IMR-90 (cell line): ENCODE data around the gene TOR4A. TPM values are rescaled to one million over a fixed set of nuclear protein-coding genes. Genes with fewer than 3 reads are reported as not detected.

Experiments used
- ATAC-seq: fragments of 200-7000 bp; cut with Tn5 transposase; 2 replicates; pipeline ENCODE4 v1.9.1; 2020; ENCODE audit warnings: low read depth, mild to moderate bottlenecking, moderate library complexity
- BruUV-seq: library from RNA; stranded (reverse); fragments of 400-500 nt; replicated peaks from 2 replicates; lab custom pipeline; 2021; lab: Mats Ljungman, UMichigan
- CTCF ChIA-PET: fragments of 300-600 bp; formaldehyde crosslinking; extraction: SDS; loops from one replicate; lab custom pipeline; 2021; ENCODE audit warnings: antibody characterized with exemption; lab: Yijun Ruan, JAX
- POLR2A ChIA-PET: fragments of 300-600 bp; sonication (Branson Sonifier 250); formaldehyde crosslinking; loops from one replicate; lab custom pipeline; 2022; ENCODE audit warnings: antibody characterized with exemption; ENCODE audit not compliant: unreplicated experiment; lab: Charles Lee
- DNase-seq: peaks from one replicate; pipeline ENCODE4 v3.0.0; 2013
- H2AFZ ChIP-seq: replicated peaks from 2 replicates; pipeline ENCODE3; 2013; ENCODE audit warnings: low read length, mild to moderate bottlenecking; ENCODE audit not compliant: poor library complexity
- H2AK5ac ChIP-seq: 2 replicates; pipeline ENCODE4 v1.6.1; 2013; ENCODE audit warnings: low read depth, low read length, inconsistent platforms
- H2AK9ac ChIP-seq: replicated peaks from 2 replicates; pipeline ENCODE3; 2013; ENCODE audit warnings: mild to moderate bottlenecking, low read depth, low read length, moderate library complexity; ENCODE audit not compliant: poor library complexity
- H2BK120ac ChIP-seq: 2 replicates; pipeline ENCODE4 v1.6.1; 2013; ENCODE audit warnings: low read depth, low read length, inconsistent platforms
- H2BK15ac ChIP-seq: 3 replicates; pipeline ENCODE4 v1.6.1; 2013; ENCODE audit warnings: low read depth, low read length, inconsistent platforms
- H2BK20ac ChIP-seq: 2 replicates; pipeline ENCODE4 v1.6.1; 2013; ENCODE audit warnings: low read depth, mild to moderate bottlenecking, inconsistent platforms, low read length, moderate library complexity
- H2BK5ac ChIP-seq: 2 replicates; pipeline ENCODE4 v1.6.1; 2013; ENCODE audit warnings: mild to moderate bottlenecking, low read depth, low read length, inconsistent platforms; ENCODE audit not compliant: poor library complexity, severe bottlenecking
- H3K14ac ChIP-seq: replicated peaks from 2 replicates; pipeline ENCODE4 v1.6.1; 2013; ENCODE audit warnings: low read depth, low read length, inconsistent platforms
- H3K18ac ChIP-seq: 2 replicates; pipeline ENCODE4 v1.6.1; 2013; ENCODE audit warnings: low read depth, low read length, control low read depth
- H3K23ac ChIP-seq: 2 replicates; pipeline ENCODE4 v1.6.1; 2013; ENCODE audit warnings: low read depth, low read length, inconsistent platforms
- H3K27ac ChIP-seq: 2 replicates; pipeline ENCODE4 v1.5.1; 2013; ENCODE audit warnings: mild to moderate bottlenecking, control low read depth, low read length; ENCODE audit not compliant: insufficient read depth
- H3K27me3 ChIP-seq: 2 replicates; pipeline ENCODE4 v1.6.1; 2013; ENCODE audit warnings: low read length; ENCODE audit not compliant: control insufficient read depth, insufficient read depth
- H3K36me3 ChIP-seq: 2 replicates; pipeline ENCODE4 v1.6.1; 2013; ENCODE audit warnings: low read length, mixed read lengths; ENCODE audit not compliant: control insufficient read depth, insufficient read depth
- H3K4ac ChIP-seq: 2 replicates; pipeline ENCODE4 v1.6.1; 2013; ENCODE audit warnings: low read depth, low read length, inconsistent platforms
- H3K4me1 ChIP-seq: 2 replicates; pipeline ENCODE4 v1.6.1; 2013; ENCODE audit warnings: low read length, mixed read lengths; ENCODE audit not compliant: control insufficient read depth, insufficient read depth
- H3K4me2 ChIP-seq: 2 replicates; pipeline ENCODE4 v1.6.1; 2013; ENCODE audit warnings: low read depth, mild to moderate bottlenecking, control low read depth, low read length, moderate library complexity
- H3K4me3 ChIP-seq: 2 replicates; pipeline ENCODE4 v1.5.1; 2013; ENCODE audit warnings: low read depth, mild to moderate bottlenecking, control low read depth, low read length, moderate library complexity; ENCODE audit not compliant: insufficient read depth
- H3K56ac ChIP-seq: 2 replicates; pipeline ENCODE4 v1.6.1; 2013; ENCODE audit warnings: low read length, inconsistent platforms; ENCODE audit not compliant: insufficient read depth; ENCODE audit errors: extremely low read depth
- H3K79me1 ChIP-seq, 2 experiments: 2 replicates each; pipeline ENCODE4 v1.6.1; 2013; ENCODE audit warnings: low read length in 2 of 2, inconsistent platforms in 1 of 2, low read depth in 1 of 2
- H3K9ac ChIP-seq: 2 replicates; pipeline ENCODE4 v1.6.1; 2013; ENCODE audit warnings: low read depth, low read length, control low read depth
- H3K9me1 ChIP-seq: 2 replicates; pipeline ENCODE4 v1.6.1; 2013; ENCODE audit warnings: low read length, inconsistent platforms; ENCODE audit not compliant: insufficient read depth
- H3K9me3 ChIP-seq: 2 replicates; pipeline ENCODE4 v1.6.1; 2013; ENCODE audit warnings: low read length; ENCODE audit not compliant: control insufficient read depth, insufficient read depth
- H4K20me1 ChIP-seq: 2 replicates; pipeline ENCODE4 v1.6.1; 2013; ENCODE audit warnings: low read length, inconsistent platforms; ENCODE audit not compliant: insufficient read depth
- H4K5ac ChIP-seq: 2 replicates; pipeline ENCODE4 v1.6.1; 2013; ENCODE audit warnings: mild to moderate bottlenecking, low read depth, low read length, control low read depth
- H4K8ac ChIP-seq, 2 experiments: 2 replicates each; pipeline ENCODE4 v1.6.1; 2013; ENCODE audit warnings: low read depth in 2 of 2, low read length in 2 of 2, control low read depth in 1 of 2, inconsistent platforms in 1 of 2
- H4K91ac ChIP-seq: 2 replicates; pipeline ENCODE4 v1.6.1; 2013; ENCODE audit warnings: low read depth, low read length, inconsistent platforms; ENCODE audit not compliant: insufficient read depth
- CTCF ChIP-seq: conservative IDR thresholded peaks from 2 replicates; pipeline ENCODE4 v1.5.1; 2012; ENCODE audit warnings: mild to moderate bottlenecking, low read depth, low read length, improper control_type of control experiment
- ELK1 ChIP-seq: fragments of 150-350 bp; IDR thresholded peaks from 2 replicates; pipeline ENCODE4 v1.6.1; 2016; ENCODE audit warnings: low read depth, mild to moderate bottlenecking, low read length, moderate library complexity, borderline replicate concordance
- MAFK ChIP-seq: IDR thresholded peaks from 2 replicates; pipeline ENCODE4 v1.6.1; 2012; ENCODE audit warnings: low read depth, low read length, improper control_type of control experiment
- NFE2L2 ChIP-seq: fragments of 150-350 bp; IDR thresholded peaks from 2 replicates; pipeline ENCODE4 v1.6.1; 2016; ENCODE audit warnings: low read depth, mild to moderate bottlenecking, low read length
- RAD21 ChIP-seq: IDR thresholded peaks from 2 replicates; pipeline ENCODE4 v1.6.1; 2012; ENCODE audit warnings: low read length, improper control_type of control experiment
- USF2 ChIP-seq: fragments of 150-350 bp; IDR thresholded peaks from 2 replicates; pipeline ENCODE4 v1.6.1; 2017; ENCODE audit warnings: mild to moderate bottlenecking, antibody characterized with exemption, low read length, low read depth
- WGBS, 2 experiments: methylation state at CpG; one replicate each; pipeline versions ENCODE4 v1.1.5 to v1.1.7; 2013; ENCODE audit warnings: missing lambda C conversion rate in 2 of 2; ENCODE audit not compliant: insufficient read length in 1 of 2; ENCODE audit errors: extremely low coverage in 2 of 2; 5-methylcytosine and 5-hydroxymethylcytosine counted together
- dilution Hi-C: fragments of 300-500 bp; cut with HindIII; formaldehyde crosslinking; loops from one replicate; pipeline ENCODE4 v1.14.3; 2018; ENCODE audit warnings: low sequenced_read_pairs; ENCODE audit not compliant: unreplicated experiment
- in situ Hi-C: fragments of 300-500 bp; cut with MboI; formaldehyde crosslinking; loops from 3 replicates; pipeline ENCODE4 v1.14.3; 2019; ENCODE audit warnings: low sequenced_read_pairs, inconsistent platforms, mixed read lengths
- intact Hi-C: fragments of 100-400 bp; cut with micrococcal nuclease; formaldehyde crosslinking; loops from 2 replicates; pipeline ENCODE4 v1.10.0; 2022
- polyA plus RNA-seq, 3 experiments: library from polyadenylated mRNA; depleted of rRNA; stranded (reverse); fragments of >200 nt; gene quantifications; 2 replicates each; pipeline ENCODE4 v1.2.3, GENCODE V29; 2012; ENCODE audit warnings: low replicate concordance in 1 of 3
- total RNA-seq: library from RNA; depleted of rRNA; stranded (reverse); fragments of >200 nt; gene quantifications from 2 replicates; pipeline ENCODE4 v1.2.3, GENCODE V29; 2012

TOR4A gene
- total and polyA plus RNA-seq, 2 of the 4 experiments (the other 2 are of a cell fraction): 9.7 to 22.9 TPM

- Histone ChIP-seq H4K91ac (no peak overlapping the region), H4K20me1 (peaks cover 10% of the 10 kb centered on the region), H3K4me1 (peaks cover 1% of the 10 kb centered on the region), H3K56ac (no peak overlapping the region), H2BK120ac (no peak overlapping the region), H3K79me1 (peaks cover 10 to 40% of the 10 kb centered on the region in 2 experiments), H3K27ac (no peak overlapping the region), H3K4me3 (no peak overlapping the region), H3K27me3 (no peaks in the 10 kb centered on the region), H3K4ac (no peak overlapping the region), H3K9ac (no peak overlapping the region), H2AK9ac (peak overlapping the region; percentile 28), H2AFZ (no peak overlapping the region), H2BK20ac (no peak overlapping the region), H2BK15ac (no peak overlapping the region), H4K5ac (no peak overlapping the region), H4K8ac (no peak overlapping the region), H3K18ac (no peak overlapping the region), H3K14ac (no peak overlapping the region), H3K4me2 (no peak overlapping the region), H3K36me3 (peaks cover 52% of the 10 kb centered on the region), H2AK5ac (no peak overlapping the region), H3K9me1 (peaks cover under 1% of the 10 kb centered on the region), H2BK5ac (no peak overlapping the region), H3K9me3 (no peaks in the 10 kb centered on the region), H3K23ac (no peak overlapping the region)
- WGBS, 2 experiments: 71% methylated on average over 4 of the region's 10 CpGs; no CpG with 5 or more reads in 1 of the 2 experiments
- POLR2A ChIA-PET: no interaction called here
- dilution Hi-C loops (no loop called here), intact Hi-C loops (no loop called here), in situ Hi-C loops (no loop called here)
- DNase-seq (no peak), ATAC-seq (no peak)
- TF ChIP-seq ELK1 (no peak), NFE2L2 (no peak), MAFK (no peak), CTCF (no peak), USF2 (no peak), RAD21 (no peak)
- CTCF ChIA-PET: no interaction called here
- BruUV-seq: no TSS peak
Observed at GRCh38 chr9:137263506-137263905, 14.0 kb upstream of the TOR4A start.
